OCI-LY1 (cell line): ENCODE measurements around the gene SUCNR1.

Source experiments
- H2AFZ ChIP-seq: fragments of 200-600 bp; sonication (generic), shearing (Covaris generic); 2 replicates; pipeline ENCODE4 v1.6.0; 2014; ENCODE audit warnings: antibody characterized with exemption, mild to moderate bottlenecking, low read length
- H3F3A ChIP-seq: fragments of 200-600 bp; sonication (generic), shearing (Covaris generic); 2 replicates; pipeline ENCODE4 v1.6.0; 2014; ENCODE audit warnings: mild to moderate bottlenecking, antibody characterized with exemption, low read length, moderate library complexity; ENCODE audit not compliant: insufficient read depth
- H3K27ac ChIP-seq: fragments of 200-600 bp; sonication (generic); 2 replicates; pipeline ENCODE4 v1.5.1; 2014; ENCODE audit warnings: low read length, mixed run types, mild to moderate bottlenecking, low read depth; ENCODE audit not compliant: poor library complexity, severe bottlenecking
- H3K27me3 ChIP-seq: fragments of 200-600 bp; sonication (generic); 2 replicates; pipeline ENCODE4 v1.6.0; 2014; ENCODE audit warnings: antibody characterized with exemption, mild to moderate bottlenecking, low read length, moderate library complexity; ENCODE audit not compliant: insufficient read depth
- H3K36me3 ChIP-seq: fragments of 200-600 bp; sonication (generic); 2 replicates; pipeline ENCODE4 v1.6.1; 2014; ENCODE audit warnings: mild to moderate bottlenecking, antibody characterized with exemption, low read length, moderate library complexity, mixed read lengths; ENCODE audit not compliant: insufficient read depth
- H3K4me1 ChIP-seq: fragments of 200-600 bp; sonication (generic); 2 replicates; pipeline ENCODE4 v1.5.1; 2014; ENCODE audit warnings: mild to moderate bottlenecking, low read length, moderate library complexity; ENCODE audit not compliant: insufficient read depth, severe bottlenecking
- H3K4me2 ChIP-seq: fragments of 200-600 bp; sonication (generic), shearing (Covaris generic); 2 replicates; pipeline ENCODE4 v1.6.1; 2014; ENCODE audit warnings: low read length
- H3K4me3 ChIP-seq: fragments of 200-600 bp; sonication (generic); 2 replicates; pipeline ENCODE4 v1.5.1; 2014; ENCODE audit warnings: low read length, low read depth, mild to moderate bottlenecking, mixed read lengths; ENCODE audit not compliant: poor library complexity, severe bottlenecking
- H3K79me2 ChIP-seq: fragments of 200-600 bp; shearing (Covaris generic); 2 replicates; pipeline ENCODE4 v1.6.1; 2016; ENCODE audit warnings: mixed run types, low read length, mixed read lengths; ENCODE audit not compliant: insufficient read depth
- H3K9ac ChIP-seq: fragments of 200-600 bp; sonication (generic), shearing (Covaris generic); 2 replicates; pipeline ENCODE4 v1.6.1; 2014; ENCODE audit warnings: mild to moderate bottlenecking, low read length, mixed read lengths
- H3K9me2 ChIP-seq: fragments of 200-600 bp; sonication (generic), shearing (Covaris generic); 2 replicates; pipeline ENCODE4 v1.6.1; 2014; ENCODE audit warnings: low read depth, mild to moderate bottlenecking, low read length, mixed read lengths
- H3K9me3 ChIP-seq: fragments of 200-600 bp; shearing (Covaris generic); 2 replicates; pipeline ENCODE4 v1.6.1; 2014; ENCODE audit warnings: low read length, mixed read lengths
- H4K20me1 ChIP-seq: fragments of 200-600 bp; sonication (generic), shearing (Covaris generic); 2 replicates; pipeline ENCODE4 v1.6.0; 2016; ENCODE audit warnings: mild to moderate bottlenecking, low read length; ENCODE audit not compliant: insufficient read depth
- EZH2 ChIP-seq: fragments of 200-600 bp; sonication (generic), shearing (Covaris generic); IDR thresholded peaks from 2 replicates; pipeline ENCODE4 v1.8.0; 2017; ENCODE audit warnings: borderline replicate concordance, mixed run types, mild to moderate bottlenecking, antibody characterized with exemption, low read length, moderate library complexity, mixed read lengths
- TF ChIP-seq, protein P1 (sequence below): fragments of 200-600 bp; sonication (generic), shearing (Covaris generic); IDR thresholded peaks from 2 replicates; pipeline ENCODE4 v1.5.1; 2017; ENCODE audit warnings: mild to moderate bottlenecking, antibody characterized with exemption, low read length, moderate library complexity, mixed read lengths

The SUCNR1 gene

DNA sequence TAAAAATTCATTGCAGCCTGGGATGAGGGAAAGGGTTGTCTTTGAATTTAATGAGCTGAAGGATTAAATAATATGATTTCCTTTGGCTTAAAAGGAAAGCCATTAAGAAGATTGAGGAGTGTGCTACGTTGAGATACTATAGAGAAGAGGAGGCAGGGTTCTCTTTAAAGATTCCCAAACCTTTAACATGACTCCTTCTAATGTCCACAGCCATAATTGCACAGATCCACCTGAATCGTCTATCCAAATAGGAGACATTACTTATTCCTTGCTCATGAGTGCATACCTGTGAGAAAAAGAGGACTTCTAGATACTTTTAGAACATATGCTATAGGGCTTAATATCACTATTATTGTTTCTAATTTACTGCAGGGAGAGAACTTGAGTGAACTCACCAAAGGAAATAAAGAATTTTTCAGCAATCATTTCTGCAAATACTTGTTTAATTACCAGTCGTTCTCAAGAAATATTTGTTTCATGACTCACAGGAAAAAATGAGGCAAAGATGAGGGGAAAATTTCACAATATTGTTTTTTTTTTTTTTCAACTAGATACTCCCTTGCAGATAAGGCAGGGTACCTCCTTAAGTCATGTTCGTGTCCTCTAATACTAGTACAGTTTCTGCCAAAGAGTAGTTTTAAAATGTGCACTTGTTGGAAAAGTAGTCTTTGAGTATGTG lies 8.9 kb upstream of the SUCNR1 start:
- H3K4me3 ChIP-seq = no peak overlapping the region

DNA sequence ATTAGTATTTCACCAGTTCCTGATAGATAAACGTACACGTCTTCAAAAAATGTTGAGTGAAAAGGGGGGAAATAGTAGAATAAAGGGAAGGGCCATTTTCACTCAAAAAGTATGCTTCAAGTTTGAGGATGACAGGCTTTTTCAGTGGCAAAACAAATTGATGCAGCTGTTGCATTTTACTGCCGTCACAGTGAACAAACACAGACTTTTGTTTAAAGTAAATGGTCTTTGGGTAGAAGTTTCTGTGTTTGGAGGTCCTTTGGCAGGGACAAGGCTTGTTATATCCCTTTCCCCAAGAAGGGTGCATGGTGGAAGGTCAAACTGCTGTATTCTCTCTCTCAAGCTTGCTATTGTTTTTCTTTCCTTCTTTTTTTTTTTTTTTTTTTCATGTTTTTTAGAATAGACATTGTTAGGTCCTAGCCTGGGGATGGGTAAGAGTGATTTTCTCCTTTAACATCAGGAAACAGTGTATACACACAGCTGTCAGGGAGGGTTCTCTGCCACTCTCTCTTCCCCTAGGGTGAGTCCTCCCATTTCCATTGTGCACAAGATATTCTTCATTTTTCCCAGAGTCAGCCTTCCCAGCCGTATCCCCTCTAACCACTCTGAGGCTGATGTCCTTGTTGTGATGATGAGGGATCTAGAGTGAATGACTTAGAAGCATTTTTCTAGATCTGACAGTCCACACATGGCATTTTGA lies 6.6 kb upstream of the SUCNR1 start:
- no peaks in the 10 kb centered on the region for H4K20me1 ChIP-seq
- H3K9me2 ChIP-seq = no peaks in the 10 kb centered on the region
- H3K4me2 ChIP-seq = no peak overlapping the region
- H3F3A ChIP-seq = no peaks in the 10 kb centered on the region
- no peaks in the 10 kb centered on the region for H3K9me3 ChIP-seq
- H3K27ac ChIP-seq = no peak overlapping the region
- no peaks in the 10 kb centered on the region for H3K27me3 ChIP-seq
- no peak overlapping the region for H3K9ac ChIP-seq
- no peaks in the 10 kb centered on the region for H3K36me3 ChIP-seq
- TF ChIP-seq EZH2 = no peak
- TF ChIP-seq, protein P1, sequence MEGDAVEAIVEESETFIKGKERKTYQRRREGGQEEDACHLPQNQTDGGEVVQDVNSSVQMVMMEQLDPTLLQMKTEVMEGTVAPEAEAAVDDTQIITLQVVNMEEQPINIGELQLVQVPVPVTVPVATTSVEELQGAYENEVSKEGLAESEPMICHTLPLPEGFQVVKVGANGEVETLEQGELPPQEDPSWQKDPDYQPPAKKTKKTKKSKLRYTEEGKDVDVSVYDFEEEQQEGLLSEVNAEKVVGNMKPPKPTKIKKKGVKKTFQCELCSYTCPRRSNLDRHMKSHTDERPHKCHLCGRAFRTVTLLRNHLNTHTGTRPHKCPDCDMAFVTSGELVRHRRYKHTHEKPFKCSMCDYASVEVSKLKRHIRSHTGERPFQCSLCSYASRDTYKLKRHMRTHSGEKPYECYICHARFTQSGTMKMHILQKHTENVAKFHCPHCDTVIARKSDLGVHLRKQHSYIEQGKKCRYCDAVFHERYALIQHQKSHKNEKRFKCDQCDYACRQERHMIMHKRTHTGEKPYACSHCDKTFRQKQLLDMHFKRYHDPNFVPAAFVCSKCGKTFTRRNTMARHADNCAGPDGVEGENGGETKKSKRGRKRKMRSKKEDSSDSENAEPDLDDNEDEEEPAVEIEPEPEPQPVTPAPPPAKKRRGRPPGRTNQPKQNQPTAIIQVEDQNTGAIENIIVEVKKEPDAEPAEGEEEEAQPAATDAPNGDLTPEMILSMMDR = no peak
- H3K79me2 ChIP-seq = no peaks in the 10 kb centered on the region
- no peak overlapping the region for H3K4me3 ChIP-seq
- no peaks in the 10 kb centered on the region for H3K4me1 ChIP-seq
- H2AFZ ChIP-seq = no peak overlapping the region

More for the DNA sequence above, 8.9 kb upstream of the SUCNR1 start:
- Histone ChIP-seq H2AFZ (no peak overlapping the region), H3K27ac (no peak overlapping the region), H4K20me1 (no peaks in the 10 kb centered on the region), H3K4me1 (no peaks in the 10 kb centered on the region), H3K9me2 (no peaks in the 10 kb centered on the region), H3K9ac (no peak overlapping the region), H3K79me2 (no peaks in the 10 kb centered on the region), H3F3A (no peaks in the 10 kb centered on the region), H3K4me2 (no peak overlapping the region), H3K27me3 (no peaks in the 10 kb centered on the region), H3K36me3 (no peaks in the 10 kb centered on the region), H3K9me3 (no peaks in the 10 kb centered on the region)
- TF ChIP-seq EZH2 = no peak
- TF ChIP-seq, protein P1 = no peak

DNA sequence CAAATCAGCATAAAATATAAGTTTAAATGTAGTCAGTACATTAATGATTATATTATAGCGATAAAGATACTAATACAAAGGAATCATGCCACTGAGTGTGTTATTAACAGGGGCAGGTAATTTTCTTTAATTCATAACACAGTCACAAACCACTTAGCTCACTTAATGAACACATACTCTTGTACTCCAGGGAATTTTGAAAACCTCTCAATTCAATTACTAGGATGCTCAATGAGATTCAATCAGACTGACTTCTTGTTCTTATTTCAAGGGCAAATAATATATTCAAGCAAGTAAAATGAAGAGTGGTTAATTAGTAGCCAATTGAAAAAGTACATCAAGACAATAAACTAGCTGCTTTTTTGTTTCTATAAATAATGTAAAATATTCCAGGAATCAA lies 5.8 kb upstream of the SUCNR1 start:
- Histone ChIP-seq H2AFZ (no peak overlapping the region), H4K20me1 (no peaks in the 10 kb centered on the region), H3K4me1 (no peaks in the 10 kb centered on the region), H3K36me3 (no peaks in the 10 kb centered on the region), H3K9me3 (no peaks in the 10 kb centered on the region), H3K27ac (no peak overlapping the region), H3K4me3 (no peak overlapping the region), H3K4me2 (no peak overlapping the region), H3K9me2 (no peaks in the 10 kb centered on the region), H3K27me3 (no peaks in the 10 kb centered on the region), H3K79me2 (no peaks in the 10 kb centered on the region), H3K9ac (no peak overlapping the region), H3F3A (no peaks in the 10 kb centered on the region)
- no peak for TF ChIP-seq EZH2
- TF ChIP-seq, protein P1 = no peak
